Naive thymus-derived CD8-positive, alpha-beta T cell (primary cell): ENCODE results near the gene OTOGL. TPM values are rescaled to one million over a fixed set of nuclear protein-coding genes. Genes with fewer than 3 reads are reported as not detected.
A peak's percentile ranks its signal among the peaks of the same experiment; 100 is the strongest.

ENCODE experiments used
- ATAC-seq, 2 donors: fragments of 150-1000 bp; cut with Tn5 transposase in 1 of 2; sonication (Bioruptor Pico), chemical (Tn5 transposase) in 1 of 2; 1 replicate in 1 of 2; 2 replicates in 1 of 2; pipeline ENCODE4 v1.10.0; 2021; ENCODE audit warnings: mild to moderate bottlenecking in 2 of 2, moderate library complexity in 2 of 2
- POLR2A ChIA-PET: fragments of 350-600 bp; sonication (Branson Sonifier 250); formaldehyde crosslinking; loops from one replicate; lab custom pipeline; 2021; ENCODE audit warnings: antibody characterized with exemption; lab: Charles Lee
- DNase-seq, 10 donors: peaks; one replicate each; pipeline versions ENCODE4 v3.0.0 to v3.0.0-alpha.2; 2020 to 2022
- H3K27ac Mint-ChIP-seq, 10 donors: one replicate each; pipeline ENCODE4 v1.8.0; 2020 to 2022; ENCODE audit warnings: mild to moderate bottlenecking in 10 of 10, mixed read lengths in 10 of 10, moderate library complexity in 4 of 10, inconsistent platforms in 1 of 10
- H3K27me3 Mint-ChIP-seq, 5 donors: one replicate each; pipeline ENCODE4 v1.8.0; 2021 to 2022; ENCODE audit warnings: mixed read lengths in 5 of 5
- H3K36me3 Mint-ChIP-seq, 3 donors: one replicate each; pipeline ENCODE4 v1.8.0; 2020 to 2022; ENCODE audit warnings: mixed read lengths in 3 of 3, mild to moderate bottlenecking in 2 of 3, inconsistent platforms in 1 of 3
- H3K4me1 Mint-ChIP-seq, 4 donors: one replicate each; pipeline ENCODE4 v1.8.0; 2021 to 2022; ENCODE audit warnings: mixed read lengths in 4 of 4
- H3K4me3 Mint-ChIP-seq, 10 donors: one replicate each; pipeline ENCODE4 v1.8.0; 2020 to 2022; ENCODE audit warnings: mild to moderate bottlenecking in 10 of 10, mixed read lengths in 10 of 10, moderate library complexity in 6 of 10, inconsistent platforms in 1 of 10
- H3K9me3 Mint-ChIP-seq, 9 donors: one replicate each; pipeline ENCODE4 v1.8.0; 2020 to 2022; ENCODE audit warnings: mixed read lengths in 9 of 9, mild to moderate bottlenecking in 3 of 9, inconsistent platforms in 1 of 9, moderate library complexity in 1 of 9
- polyA plus RNA-seq, 3 donors: library from polyadenylated mRNA; unstranded; fragments of 300-500 nt; fragmentation: Illumina TruSeq; gene quantifications; one replicate each; pipeline ENCODE4 v1.2.3, GENCODE V29; 2021
- total RNA-seq, 8 experiments: library from RNA in 2 of 8; stranded (reverse) in 2 of 8; gene quantifications; one replicate each; pipeline ENCODE4 v1.2.3 and lab custom pipeline; 2021 to 2026

OTOGL gene
- total and polyA plus RNA-seq, 5 experiments from 2014 or later = not detected

DNA sequence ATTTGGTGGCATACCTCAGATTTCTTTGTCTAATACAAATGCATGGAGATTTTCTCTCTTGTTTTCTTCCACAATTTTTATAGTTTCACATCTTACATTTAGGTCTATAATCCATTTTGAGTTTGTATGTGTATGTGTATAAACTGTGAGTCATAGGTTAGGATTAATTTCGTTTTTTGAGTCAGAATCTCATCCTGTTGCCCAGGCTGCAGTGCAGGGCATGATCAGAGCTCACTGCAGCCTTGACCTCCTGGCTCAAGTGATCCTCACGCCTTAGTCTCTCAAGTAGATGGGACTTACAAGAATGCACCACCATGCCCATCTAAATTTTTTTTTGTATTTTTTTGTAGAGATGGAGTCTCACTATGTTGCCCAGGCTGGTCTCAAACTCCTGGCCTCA is 71.6 kb downstream of the OTOGL start:
- H3K9me3 Mint-ChIP-seq = no peaks in the 10 kb centered on the region
- DNase-seq = no peak
- no peaks in the 10 kb centered on the region for H3K36me3 Mint-ChIP-seq
- no peak overlapping the region for H3K4me3 Mint-ChIP-seq
- H3K27ac Mint-ChIP-seq = no peak overlapping the region
- ATAC-seq = no peak
- peaks cover 0 to 3% (median 0%) of the 10 kb centered on the region in 4 donors for H3K4me1 Mint-ChIP-seq
- POLR2A ChIA-PET = no interaction called here
- peaks cover 2 to 9% (median 5%) of the 10 kb centered on the region in 5 donors for H3K27me3 Mint-ChIP-seq

DNA sequence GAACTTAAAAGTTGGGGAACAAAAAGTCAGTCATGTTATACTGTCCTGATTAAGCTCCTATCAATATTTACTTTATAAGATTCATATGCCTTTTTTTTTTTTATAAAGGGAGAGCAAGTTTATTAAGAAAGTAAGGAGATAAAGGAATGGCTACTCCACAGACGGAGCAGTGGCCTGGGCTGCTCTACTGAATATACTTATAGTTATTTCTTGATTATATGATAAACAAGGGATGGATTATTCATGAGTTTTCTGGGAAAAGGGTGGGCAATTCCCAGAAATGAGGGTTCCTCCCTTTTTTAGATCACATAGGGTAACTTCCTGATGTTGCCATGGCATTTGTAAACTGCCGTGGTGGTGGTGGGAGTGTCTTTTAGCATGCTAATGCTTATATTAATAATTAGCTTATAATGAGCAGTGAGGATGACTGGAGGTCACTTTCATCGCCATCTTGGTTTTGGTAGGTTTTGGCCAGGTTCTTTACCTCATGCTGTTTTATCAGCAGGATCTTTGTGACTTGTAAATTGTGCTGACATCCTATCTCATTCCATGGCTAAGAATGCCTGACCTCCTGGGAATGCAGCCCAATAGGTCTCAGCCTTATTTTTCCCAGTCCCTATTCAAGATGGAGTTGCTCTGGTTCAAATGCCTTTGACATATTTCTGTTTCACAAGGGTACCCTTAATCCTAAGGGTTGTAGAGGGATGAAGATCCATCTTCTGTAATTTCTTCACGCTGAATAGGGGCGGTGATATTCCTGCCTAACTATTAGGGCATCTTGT is 73.9 kb downstream of the OTOGL start:
- no peak overlapping the region for H3K27ac Mint-ChIP-seq
- peaks cover 0 to 2% (median 0%) of the 10 kb centered on the region in 4 donors for H3K4me1 Mint-ChIP-seq
- peaks cover 2 to 4% (median 2%) of the 10 kb centered on the region in 5 donors for H3K27me3 Mint-ChIP-seq
- POLR2A ChIA-PET = no interaction called here
- no peak overlapping the region for H3K4me3 Mint-ChIP-seq
- H3K9me3 Mint-ChIP-seq = no peaks in the 10 kb centered on the region
- ATAC-seq (no peak), DNase-seq (no peak)
- H3K36me3 Mint-ChIP-seq = no peaks in the 10 kb centered on the region

DNA sequence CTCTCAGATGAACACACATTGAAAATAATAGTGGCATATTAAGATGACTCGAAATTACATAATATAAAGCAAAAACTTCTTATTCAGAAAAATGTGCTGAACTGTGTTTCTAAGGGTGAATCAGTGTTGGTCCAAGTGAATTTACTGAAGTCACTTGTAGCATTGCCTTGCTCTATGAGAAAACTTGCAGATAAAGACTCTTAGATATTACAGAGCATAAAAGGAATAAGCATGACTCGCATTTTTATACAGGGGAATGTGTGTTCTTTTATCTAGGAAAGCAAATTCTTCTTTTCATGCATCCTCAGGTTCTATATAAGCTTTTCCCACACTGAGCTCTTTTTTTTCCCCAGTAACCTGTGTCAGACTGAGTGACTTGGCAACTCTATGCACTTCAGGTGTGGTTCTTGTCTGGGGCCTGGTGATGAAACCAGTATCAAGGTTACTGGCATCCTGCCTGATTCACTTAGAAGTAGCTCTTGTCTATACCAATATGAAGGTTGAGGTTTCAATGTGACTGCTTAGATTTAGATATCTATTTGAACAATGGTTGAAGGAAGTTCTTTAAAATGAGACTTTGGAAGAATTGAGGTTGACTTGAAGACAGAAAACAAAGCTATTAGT is 76.1 kb downstream of the OTOGL start:
- POLR2A ChIA-PET = no interaction called here
- peak in 1 of 2 donors; percentile 51 for ATAC-seq

DNA sequence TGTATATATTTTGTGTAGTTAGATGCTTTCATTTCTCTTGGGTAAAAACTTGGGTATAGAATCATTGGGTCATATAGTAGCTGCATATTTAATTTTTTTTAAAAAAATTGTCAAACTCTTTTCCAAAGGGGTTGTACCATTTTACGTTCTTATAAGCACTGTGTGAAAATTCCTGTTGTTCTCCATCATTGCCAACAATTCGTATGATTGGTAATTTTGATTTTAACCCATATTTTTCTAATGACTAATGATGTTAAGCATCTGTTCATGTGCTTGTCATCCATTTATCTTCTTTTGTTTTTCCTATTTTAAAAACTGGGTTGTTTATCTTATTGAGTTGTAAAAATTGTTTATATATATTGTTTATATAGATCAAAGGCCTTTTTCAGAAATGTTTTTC is 77.4 kb downstream of the OTOGL start:
- Mint-ChIP-seq H3K9me3 (no peaks in the 10 kb centered on the region), H3K27ac (no peak overlapping the region), H3K4me3 (no peak overlapping the region), H3K36me3 (no peaks in the 10 kb centered on the region), H3K27me3 (peaks cover 0 to 4% (median 2%) of the 10 kb centered on the region in 5 donors), H3K4me1 (peaks cover 0 to 9% (median 0%) of the 10 kb centered on the region in 4 donors)
- no peak for DNase-seq
- POLR2A ChIA-PET = no interaction called here
- ATAC-seq = no peak

More for the DNA sequence above, 76.1 kb downstream of the OTOGL start:
- H3K4me1 Mint-ChIP-seq = peaks cover 0 to 9% (median 0%) of the 10 kb centered on the region in 4 donors
- DNase-seq = peak in 1 of 10 donors; percentile 2
- no peak overlapping the region for H3K27ac Mint-ChIP-seq
- H3K36me3 Mint-ChIP-seq = no peaks in the 10 kb centered on the region
- H3K27me3 Mint-ChIP-seq = peaks cover 0 to 4% (median 2%) of the 10 kb centered on the region in 5 donors
- H3K9me3 Mint-ChIP-seq = no peaks in the 10 kb centered on the region
- H3K4me3 Mint-ChIP-seq = no peak overlapping the region

DNA sequence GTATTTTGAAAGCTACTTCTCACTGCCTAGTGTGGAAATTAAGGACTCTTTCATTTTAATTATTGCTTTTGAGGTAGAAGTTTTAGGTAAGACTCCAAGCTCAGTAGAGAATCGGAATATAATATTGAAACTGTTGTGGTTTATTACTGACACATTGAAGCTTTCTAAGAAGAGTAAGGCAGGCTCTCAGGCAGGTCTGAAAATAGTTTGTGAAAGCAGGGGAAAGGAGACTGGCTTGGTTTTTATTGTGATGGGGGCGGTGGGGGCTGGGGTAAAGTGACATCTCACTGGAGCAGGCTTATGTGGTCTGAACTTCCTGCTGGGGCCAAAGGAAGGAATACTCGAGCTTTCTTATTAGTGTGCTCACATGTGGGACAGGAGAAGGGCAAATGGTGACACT is 79.5 kb downstream of the OTOGL start:
- Mint-ChIP-seq H3K27ac (peak overlapping the region in 1 of 10 donors; percentile 46), H3K4me1 (peaks cover 0 to 9% (median 0%) of the 10 kb centered on the region in 4 donors), H3K9me3 (no peaks in the 10 kb centered on the region), H3K36me3 (no peaks in the 10 kb centered on the region), H3K4me3 (no peak overlapping the region), H3K27me3 (peaks cover 0 to 2% (median 2%) of the 10 kb centered on the region in 5 donors)
- DNase-seq (no peak), ATAC-seq (no peak)
- POLR2A ChIA-PET = no interaction called here

DNA sequence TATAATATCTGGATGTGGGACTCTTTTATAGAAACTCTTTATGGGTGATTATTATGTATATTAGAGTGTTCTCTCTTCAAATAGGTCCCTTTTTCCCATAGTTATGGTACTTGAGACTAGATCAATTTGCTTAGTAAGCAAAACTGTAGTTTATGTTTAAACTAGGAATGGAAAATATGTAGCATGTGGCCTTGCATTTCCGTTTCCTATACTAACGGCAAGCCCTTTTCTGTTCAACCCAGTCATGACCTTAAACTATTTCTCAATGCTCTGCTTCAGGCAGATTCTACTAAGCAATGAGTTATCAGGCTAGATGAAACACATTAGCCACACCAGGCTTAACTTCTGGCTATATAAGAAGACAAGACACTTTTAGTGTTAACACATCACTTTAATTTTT is 84.6 kb downstream of the OTOGL start:
- Mint-ChIP-seq H3K4me1 (peaks cover 0 to 5% (median 0%) of the 10 kb centered on the region in 4 donors), H3K36me3 (no peaks in the 10 kb centered on the region), H3K27ac (no peak overlapping the region), H3K4me3 (no peak overlapping the region), H3K27me3 (peaks cover 0 to 2% (median 2%) of the 10 kb centered on the region in 5 donors), H3K9me3 (no peaks in the 10 kb centered on the region)
- DNase-seq (no peak), ATAC-seq (no peak)
- POLR2A ChIA-PET = no interaction called here

DNA sequence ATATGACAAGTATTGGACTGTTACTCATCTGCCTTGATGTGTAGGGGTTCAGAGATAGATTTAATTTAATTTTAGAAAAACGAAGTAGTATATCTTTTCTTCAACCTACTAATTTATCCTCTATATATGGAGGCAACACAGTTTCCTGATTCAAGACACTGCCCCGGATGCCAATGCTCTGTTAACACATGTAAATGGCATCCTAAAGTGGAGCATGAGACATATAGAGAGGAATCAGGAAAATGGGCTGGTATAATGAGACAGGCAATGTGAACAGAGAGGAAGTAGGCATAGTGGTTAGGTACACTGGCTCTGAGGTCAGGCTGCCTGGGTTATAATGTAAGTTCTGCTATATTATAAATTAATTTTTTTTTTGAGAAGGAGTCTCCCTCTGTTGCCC is 85.6 kb downstream of the OTOGL start:
- peaks cover 0 to 2% (median 2%) of the 10 kb centered on the region in 5 donors for H3K27me3 Mint-ChIP-seq
- H3K4me3 Mint-ChIP-seq = no peak overlapping the region
- POLR2A ChIA-PET = no interaction called here
- H3K9me3 Mint-ChIP-seq = no peaks in the 10 kb centered on the region
- no peaks in the 10 kb centered on the region for H3K36me3 Mint-ChIP-seq
- DNase-seq (no peak), ATAC-seq (no peak)
- no peak overlapping the region for H3K27ac Mint-ChIP-seq
- peaks cover 0 to 2% (median 0%) of the 10 kb centered on the region in 4 donors for H3K4me1 Mint-ChIP-seq

DNA sequence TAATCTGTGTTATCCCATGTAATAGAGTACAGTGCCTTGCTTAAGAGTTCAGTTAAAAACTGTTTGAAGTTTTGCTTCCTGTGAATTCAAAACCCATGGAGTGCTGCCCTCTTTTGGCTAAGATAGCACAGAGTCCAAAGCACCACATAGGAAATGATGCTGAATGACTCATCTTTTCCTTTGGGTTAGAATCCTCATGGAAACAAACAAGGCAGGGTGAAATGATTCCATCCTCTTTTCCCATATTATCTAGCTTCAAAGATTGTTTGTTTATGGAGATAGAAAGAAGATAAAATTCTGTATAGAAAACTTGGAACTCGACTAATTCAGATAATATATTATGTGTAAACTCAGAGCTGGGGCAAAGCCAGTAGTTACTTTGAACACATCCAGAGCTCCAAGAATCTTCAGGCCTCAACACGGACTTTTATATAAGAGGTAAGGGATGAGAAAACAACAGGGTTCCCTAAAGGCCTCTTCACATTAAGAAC is 87.4 kb downstream of the OTOGL start:
- DNase-seq (peak in 7 of 10 donors; percentile 5 to 66 (median 26)), ATAC-seq (peak; percentile 57 to 64)
- Mint-ChIP-seq H3K36me3 (no peaks in the 10 kb centered on the region), H3K9me3 (no peaks in the 10 kb centered on the region), H3K4me3 (no peak overlapping the region), H3K27ac (no peak overlapping the region), H3K27me3 (peaks cover 0 to 4% (median 0%) of the 10 kb centered on the region in 5 donors), H3K4me1 (peaks cover 0 to 2% (median 0%) of the 10 kb centered on the region in 4 donors)
- POLR2A ChIA-PET = no interaction called here

DNA sequence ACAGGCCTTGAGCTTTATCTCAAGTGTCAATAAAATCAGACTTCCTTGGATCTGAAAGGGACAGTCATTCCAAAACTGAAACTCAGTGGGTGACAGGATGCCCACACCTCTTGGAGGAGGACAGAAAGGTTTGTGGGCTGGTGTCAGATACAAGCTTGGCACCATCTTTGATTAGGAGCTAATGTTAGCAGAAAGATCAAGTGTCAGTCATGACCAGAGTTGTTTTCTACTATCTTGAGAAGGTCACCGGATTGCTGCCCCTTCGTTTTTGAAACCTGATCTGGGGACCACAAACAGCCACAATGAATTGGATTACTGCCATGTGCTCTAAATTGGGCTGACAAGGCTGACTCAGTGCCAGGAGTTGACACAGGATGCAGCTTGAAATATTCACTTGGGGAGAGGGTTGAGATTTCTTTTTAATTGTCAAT is 88.3 kb downstream of the OTOGL start:
- ATAC-seq = no peak
- Mint-ChIP-seq H3K27me3 (peaks cover 0 to 5% (median 0%) of the 10 kb centered on the region in 5 donors), H3K4me1 (peaks cover 0 to 2% (median 0%) of the 10 kb centered on the region in 4 donors), H3K36me3 (no peaks in the 10 kb centered on the region), H3K4me3 (no peak overlapping the region), H3K9me3 (no peaks in the 10 kb centered on the region), H3K27ac (no peak overlapping the region)
- POLR2A ChIA-PET = no interaction called here
- no peak for DNase-seq

DNA sequence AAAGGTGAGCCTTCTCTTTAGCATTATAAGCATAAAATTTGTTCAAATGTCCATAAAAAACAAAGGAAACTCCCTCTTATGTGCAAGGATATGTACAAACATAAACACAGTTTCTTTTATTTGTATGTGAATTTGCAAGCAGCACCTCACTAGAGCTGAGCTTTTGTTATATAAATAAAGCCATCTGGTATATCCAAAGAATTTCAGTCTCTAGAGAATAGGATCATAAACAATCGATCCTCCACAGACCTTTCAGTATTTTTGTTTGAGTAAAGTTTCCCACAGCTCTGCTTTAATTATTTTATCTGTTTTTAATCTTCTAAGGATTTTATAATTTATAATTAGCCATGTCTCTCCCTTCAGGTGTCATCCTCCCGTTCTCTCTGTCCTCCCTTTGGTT is 89.2 kb downstream of the OTOGL start:
- H3K4me3 Mint-ChIP-seq = no peak overlapping the region
- peaks cover 0 to 2% (median 0%) of the 10 kb centered on the region in 4 donors for H3K4me1 Mint-ChIP-seq
- peak overlapping the region in 1 of 10 donors; percentile 14 for H3K27ac Mint-ChIP-seq
- no peaks in the 10 kb centered on the region for H3K9me3 Mint-ChIP-seq
- DNase-seq (no peak), ATAC-seq (no peak)
- H3K36me3 Mint-ChIP-seq = no peaks in the 10 kb centered on the region
- POLR2A ChIA-PET = no interaction called here
- peaks cover 0 to 5% (median 0%) of the 10 kb centered on the region in 5 donors for H3K27me3 Mint-ChIP-seq

DNA sequence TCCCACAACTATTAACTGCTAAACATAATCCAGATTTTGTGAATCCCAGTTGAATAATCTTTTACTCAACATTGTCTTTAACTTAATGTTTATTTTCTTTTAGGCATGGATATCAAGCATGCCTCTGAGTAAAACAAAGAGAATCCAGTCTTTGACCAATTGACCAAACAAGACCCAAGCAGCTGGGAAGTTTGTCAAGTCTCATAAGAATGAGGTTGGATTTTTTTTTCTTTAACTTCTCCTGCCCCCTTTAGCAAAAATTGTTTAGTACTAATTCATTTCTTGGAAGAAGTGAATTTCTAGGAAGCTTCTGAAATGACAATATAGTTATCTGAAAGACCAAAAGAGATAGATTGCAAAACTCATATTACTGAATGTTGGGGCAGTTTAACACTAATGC is 89.9 kb downstream of the OTOGL start:
- H3K27ac Mint-ChIP-seq = no peak overlapping the region
- H3K4me1 Mint-ChIP-seq = peaks cover 0 to 2% (median 0%) of the 10 kb centered on the region in 4 donors
- DNase-seq = no peak
- no peaks in the 10 kb centered on the region for H3K9me3 Mint-ChIP-seq
- H3K36me3 Mint-ChIP-seq = no peaks in the 10 kb centered on the region
- ATAC-seq = no peak
- POLR2A ChIA-PET = no interaction called here
- peaks cover 0 to 5% (median 2%) of the 10 kb centered on the region in 5 donors for H3K27me3 Mint-ChIP-seq
- no peak overlapping the region for H3K4me3 Mint-ChIP-seq

DNA sequence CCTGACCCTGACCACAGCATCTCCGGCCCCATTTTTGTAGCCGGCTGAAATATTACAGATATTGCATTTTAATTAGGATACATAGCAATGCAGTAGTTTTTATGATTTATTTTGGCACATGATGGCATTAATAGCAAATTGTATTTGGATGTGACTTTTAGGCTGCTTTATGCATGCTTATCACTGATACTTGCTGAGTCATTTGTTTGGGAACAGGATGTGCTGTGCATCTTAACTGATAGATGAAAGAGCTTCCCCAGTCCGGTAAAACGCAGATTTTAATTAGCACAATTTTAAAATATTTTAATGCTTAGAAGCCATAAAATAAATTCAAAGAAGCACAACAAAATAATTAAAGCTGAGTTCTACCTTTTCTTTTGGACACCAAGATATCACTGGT is 90.7 kb downstream of the OTOGL start:
- ATAC-seq (no peak), DNase-seq (no peak)
- H3K9me3 Mint-ChIP-seq = no peaks in the 10 kb centered on the region
- no peaks in the 10 kb centered on the region for H3K36me3 Mint-ChIP-seq
- POLR2A ChIA-PET = no interaction called here
- peaks cover 0 to 2% (median 0%) of the 10 kb centered on the region in 4 donors for H3K4me1 Mint-ChIP-seq
- no peak overlapping the region for H3K4me3 Mint-ChIP-seq
- no peak overlapping the region for H3K27ac Mint-ChIP-seq
- peaks cover 0 to 5% (median 2%) of the 10 kb centered on the region in 5 donors for H3K27me3 Mint-ChIP-seq

DNA sequence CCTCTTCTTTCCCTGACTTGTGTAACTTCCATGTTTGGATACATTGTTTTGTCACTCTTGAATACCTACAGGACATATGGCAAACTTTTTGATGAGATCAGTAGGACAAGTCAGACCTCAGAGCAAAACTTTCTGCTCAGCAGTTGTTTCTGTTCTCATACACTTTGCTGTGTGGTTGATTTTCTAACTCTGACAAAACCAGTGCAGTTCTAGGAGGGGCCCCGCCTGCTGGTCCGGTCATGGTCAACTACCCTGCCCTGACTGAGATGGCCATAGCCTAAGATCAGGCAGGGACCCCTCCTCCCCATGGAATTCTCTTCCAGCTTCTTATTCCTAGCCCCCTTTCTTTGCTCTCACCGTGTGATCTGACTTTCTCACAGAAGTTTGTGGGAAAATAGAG is 92.8 kb downstream of the OTOGL start:
- Mint-ChIP-seq H3K4me1 (peaks cover 0 to 2% (median 0%) of the 10 kb centered on the region in 4 donors), H3K27ac (no peak overlapping the region), H3K27me3 (peaks cover 0 to 8% (median 2%) of the 10 kb centered on the region in 5 donors), H3K9me3 (no peaks in the 10 kb centered on the region), H3K4me3 (no peak overlapping the region), H3K36me3 (no peaks in the 10 kb centered on the region)
- ATAC-seq (no peak), DNase-seq (no peak)
- POLR2A ChIA-PET = no interaction called here
